ENCODE data around the gene ABI3. TPM values are rescaled to one million over a fixed set of nuclear protein-coding genes. Genes with fewer than 3 reads are reported as not detected.

ABI3 gene
- total RNA-seq, 1 experiment from 2014 or later = 20.2 TPM

GRCh38 chr17:49224198-49224996 lies 13.9 kb downstream of the ABI3 start:
- Histone ChIP-seq H3K9me2 (replicated peaks; ENCODE audit: insufficient read depth, low read length) (no peaks in the 10 kb centered on the region), H2AFZ (ENCODE audit: low read length) (no peak overlapping the region), H3K9me3 (ENCODE audit: low read length) (no peaks in the 10 kb centered on the region), H4K20me1 (ENCODE audit: insufficient read depth, low read depth, low read length) (peaks cover 4% of the 10 kb centered on the region; the same call in 1 of the 2 replicates), H3K36me3 (ENCODE audit: insufficient read depth, low read length) (peaks cover 10% of the 10 kb centered on the region), H3K79me2 (ENCODE audit: low read length) (no peaks in the 10 kb centered on the region), H3K4me3 (ENCODE audit: low read length) (no peak overlapping the region), H3K4me2 (ENCODE audit: low read depth, low read length, poor library complexity, severe bottlenecking) (no peak overlapping the region), H3K27ac (ENCODE audit: low read length) (no peak overlapping the region), H3K9ac (ENCODE audit: low read length) (no peak overlapping the region), H3K4me1 (ENCODE audit: low read length) (peaks cover 10% of the 10 kb centered on the region), H3K27me3 (ENCODE audit: low read length) (no peaks in the 10 kb centered on the region)
- DNase-seq = peak; percentile 55

- Histone ChIP-seq H3K4me3 (ENCODE audit: low read length) (no peak overlapping the region), H4K20me1 (ENCODE audit: insufficient read depth, low read depth, low read length) (peaks cover 4% of the 10 kb centered on the region; the same call in 1 of the 2 replicates), H3K36me3 (ENCODE audit: insufficient read depth, low read length) (peaks cover 7% of the 10 kb centered on the region), H3K4me1 (ENCODE audit: low read length) (peaks cover 12% of the 10 kb centered on the region), H3K27me3 (ENCODE audit: low read length) (no peaks in the 10 kb centered on the region), H3K4me2 (ENCODE audit: low read depth, low read length, poor library complexity, severe bottlenecking) (no peak overlapping the region), H2AFZ (ENCODE audit: low read length) (no peak overlapping the region), H3K27ac (ENCODE audit: low read length) (no peak overlapping the region), H3K79me2 (ENCODE audit: low read length) (no peaks in the 10 kb centered on the region), H3K9me2 (replicated peaks; ENCODE audit: insufficient read depth, low read length) (no peaks in the 10 kb centered on the region), H3K9me3 (ENCODE audit: low read length) (no peaks in the 10 kb centered on the region), H3K9ac (ENCODE audit: low read length) (no peak overlapping the region)
- peak; percentile 40 for DNase-seq
Measured at GRCh38 chr17:49224997-49225337, 14.5 kb downstream of the ABI3 start.

- no peak for DNase-seq
- Histone ChIP-seq H2AFZ (ENCODE audit: low read length) (no peak overlapping the region), H3K4me2 (ENCODE audit: low read depth, low read length, poor library complexity, severe bottlenecking) (no peak overlapping the region), H3K4me1 (ENCODE audit: low read length) (peaks cover 17% of the 10 kb centered on the region), H3K27me3 (ENCODE audit: low read length) (no peaks in the 10 kb centered on the region), H3K79me2 (ENCODE audit: low read length) (no peaks in the 10 kb centered on the region), H3K27ac (ENCODE audit: low read length) (no peak overlapping the region), H3K9me3 (ENCODE audit: low read length) (no peaks in the 10 kb centered on the region), H3K9me2 (replicated peaks; ENCODE audit: insufficient read depth, low read length) (no peaks in the 10 kb centered on the region), H3K36me3 (ENCODE audit: insufficient read depth, low read length) (0 out of 2 replicates have a peak, but pooled peaks cover 3% of the 10 kb centered on the region), H4K20me1 (ENCODE audit: insufficient read depth, low read depth, low read length) (peaks cover 4% of the 10 kb centered on the region; the same call in 1 of the 2 replicates), H3K4me3 (ENCODE audit: low read length) (no peak overlapping the region), H3K9ac (ENCODE audit: low read length) (no peak overlapping the region)
Measured at GRCh38 chr17:49225554-49226236, 15.2 kb downstream of the ABI3 start.

DNA sequence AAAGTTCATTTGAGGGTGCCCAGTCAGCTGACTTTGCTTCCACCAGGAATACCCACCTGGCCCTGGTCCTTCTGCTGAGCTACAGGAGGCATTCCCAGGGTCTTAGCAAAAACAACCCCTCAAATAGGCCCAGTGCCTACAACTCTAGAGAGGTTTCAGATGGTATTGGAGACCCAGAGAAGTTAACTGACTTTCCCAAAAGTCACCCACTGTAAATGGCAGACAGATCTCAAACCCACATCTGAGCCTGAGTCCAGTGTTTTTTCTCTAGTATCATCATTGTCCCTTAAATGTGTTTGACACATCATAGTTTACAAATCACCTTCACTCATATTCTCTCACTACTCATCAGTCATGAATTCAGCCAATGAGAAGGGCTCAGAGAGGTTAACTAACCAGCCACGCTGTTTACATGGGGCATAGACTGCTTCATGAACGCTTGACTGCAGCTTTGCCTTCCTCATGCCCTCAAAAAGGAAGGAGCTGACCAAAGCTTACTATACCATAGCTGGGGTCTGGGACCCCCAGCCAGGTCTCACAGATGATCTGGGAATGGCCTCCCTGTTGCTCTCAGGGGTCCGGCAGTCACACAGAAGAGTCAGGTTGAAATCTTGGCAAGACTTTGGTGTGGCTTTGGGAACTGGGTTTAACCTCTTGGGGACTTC lies 16.4 kb downstream of the ABI3 start:
- DNase-seq = peak; percentile 49
- Histone ChIP-seq H3K9ac (ENCODE audit: low read length) (no peak overlapping the region), H3K4me3 (ENCODE audit: low read length) (no peak overlapping the region), H3K4me1 (ENCODE audit: low read length) (peaks cover 26% of the 10 kb centered on the region), H2AFZ (ENCODE audit: low read length) (no peak overlapping the region), H3K27ac (ENCODE audit: low read length) (no peak overlapping the region), H3K9me2 (replicated peaks; ENCODE audit: insufficient read depth, low read length) (no peaks in the 10 kb centered on the region), H4K20me1 (ENCODE audit: insufficient read depth, low read depth, low read length) (peaks cover 4% of the 10 kb centered on the region; the same call in 1 of the 2 replicates), H3K36me3 (ENCODE audit: insufficient read depth, low read length) (0 out of 2 replicates have a peak, but pooled peaks cover 3% of the 10 kb centered on the region), H3K79me2 (ENCODE audit: low read length) (no peaks in the 10 kb centered on the region), H3K27me3 (ENCODE audit: low read length) (no peaks in the 10 kb centered on the region), H3K9me3 (ENCODE audit: low read length) (no peaks in the 10 kb centered on the region), H3K4me2 (ENCODE audit: low read depth, low read length, poor library complexity, severe bottlenecking) (no peak overlapping the region)

DNA sequence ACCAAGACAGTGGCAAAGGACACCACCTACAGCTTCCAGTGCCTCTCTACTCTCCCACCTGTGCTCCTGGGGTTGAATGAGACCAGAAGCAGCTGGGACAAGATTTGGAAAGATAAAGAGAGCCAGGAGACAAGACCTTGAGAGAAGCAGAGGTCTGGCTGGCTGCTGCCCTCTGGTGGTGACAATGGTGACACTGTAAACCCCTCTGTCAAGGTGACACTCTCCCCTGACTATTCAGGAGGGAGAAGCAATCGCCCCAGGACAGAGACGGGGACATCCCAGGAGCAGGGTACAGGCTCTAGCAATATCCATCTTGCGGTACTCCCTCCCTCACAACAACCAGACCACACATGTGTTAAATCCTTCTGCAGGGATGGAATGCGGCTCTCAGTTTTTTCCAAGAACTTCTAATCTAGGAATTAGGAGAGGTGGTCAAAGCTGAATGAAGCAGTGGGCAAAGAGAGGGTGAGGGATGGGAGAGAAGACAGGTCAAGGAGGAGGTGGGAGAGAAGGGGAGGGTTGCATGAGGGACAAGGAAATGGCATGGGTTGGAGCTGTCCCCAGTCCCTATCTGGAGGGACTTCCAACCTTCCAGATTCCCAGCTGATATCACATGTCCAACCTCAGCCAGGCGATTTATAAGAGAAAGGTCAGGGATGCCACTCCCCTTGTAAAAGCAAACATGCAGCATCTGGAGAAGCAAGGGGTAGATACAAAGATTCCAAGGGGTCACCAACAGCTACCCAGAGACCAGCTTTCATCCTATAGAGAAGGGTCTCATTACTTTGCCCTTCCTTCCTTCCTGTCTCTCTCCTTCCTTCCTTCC lies 17.1 kb downstream of the ABI3 start:
- Histone ChIP-seq H3K9me2 (replicated peaks; ENCODE audit: insufficient read depth, low read length) (no peaks in the 10 kb centered on the region), H3K79me2 (ENCODE audit: low read length) (no peaks in the 10 kb centered on the region), H3K4me3 (ENCODE audit: low read length) (no peak overlapping the region), H3K9ac (ENCODE audit: low read length) (no peak overlapping the region), H3K27me3 (ENCODE audit: low read length) (no peaks in the 10 kb centered on the region), H2AFZ (ENCODE audit: low read length) (no peak overlapping the region), H3K27ac (ENCODE audit: low read length) (no peak overlapping the region), H4K20me1 (ENCODE audit: insufficient read depth, low read depth, low read length) (peaks cover 4% of the 10 kb centered on the region; the same call in 1 of the 2 replicates), H3K9me3 (ENCODE audit: low read length) (no peaks in the 10 kb centered on the region), H3K4me2 (ENCODE audit: low read depth, low read length, poor library complexity, severe bottlenecking) (no peak overlapping the region), H3K4me1 (ENCODE audit: low read length) (peaks cover 25% of the 10 kb centered on the region), H3K36me3 (ENCODE audit: insufficient read depth, low read length) (0 out of 2 replicates have a peak, but pooled peaks cover under 1% of the 10 kb centered on the region)
- DNase-seq = peak; percentile 91

DNA sequence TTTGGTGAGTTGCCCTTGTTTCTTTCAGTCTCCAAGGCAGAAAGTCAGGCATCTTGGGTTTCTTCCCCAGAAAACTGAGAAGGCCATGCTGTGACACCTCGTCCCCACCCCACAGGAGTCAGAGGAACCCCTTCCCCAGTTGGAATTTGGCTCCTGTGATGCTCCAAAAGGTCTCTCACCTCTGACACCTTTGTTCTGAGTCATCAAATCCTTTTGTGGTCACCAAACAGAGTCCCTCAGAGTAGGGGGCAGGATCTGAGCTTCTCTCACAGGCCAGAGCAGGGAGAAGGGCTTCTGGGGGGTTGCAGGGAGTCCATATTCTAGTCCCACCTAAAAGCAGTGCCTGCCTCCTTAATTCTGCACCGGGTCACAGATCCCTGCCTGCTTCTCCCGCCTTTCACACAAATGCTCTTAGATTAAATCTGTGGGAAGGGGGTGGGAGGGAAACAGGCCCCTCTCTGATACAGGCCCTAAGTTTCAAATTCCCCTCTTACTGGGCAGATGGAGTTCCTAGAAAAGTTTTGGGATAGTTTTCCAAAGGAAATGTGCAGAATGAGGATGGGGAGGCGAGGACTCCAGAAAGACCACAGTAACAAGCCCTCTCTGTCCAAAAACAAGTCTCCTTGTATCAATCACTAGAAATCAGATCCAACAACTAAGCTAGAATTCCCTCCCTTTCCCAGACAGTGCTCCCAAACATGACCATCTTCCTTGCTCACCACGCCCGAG lies 18.7 kb downstream of the ABI3 start:
- no peaks in the 10 kb centered on the region for H3K9me3 ChIP-seq (ENCODE audit: low read length)
- peaks cover 15% of the 10 kb centered on the region for H3K4me1 ChIP-seq (ENCODE audit: low read length)
- peak; percentile 38 for DNase-seq
- no peaks in the 10 kb centered on the region for H3K9me2 ChIP-seq (replicated peaks; ENCODE audit: insufficient read depth, low read length)
- H3K27me3 ChIP-seq (ENCODE audit: low read length) = no peaks in the 10 kb centered on the region
- no peak overlapping the region for H3K9ac ChIP-seq (ENCODE audit: low read length)
- H3K4me2 ChIP-seq (ENCODE audit: low read depth, low read length, poor library complexity, severe bottlenecking) = peak overlapping the region; percentile 87
- H4K20me1 ChIP-seq (ENCODE audit: insufficient read depth, low read depth, low read length) = peaks cover 4% of the 10 kb centered on the region; the same call in 1 of the 2 replicates
- no peak overlapping the region for H3K27ac ChIP-seq (ENCODE audit: low read length)
- H3K36me3 ChIP-seq (ENCODE audit: insufficient read depth, low read length) = no peaks in the 10 kb centered on the region
- no peak overlapping the region for H3K4me3 ChIP-seq (ENCODE audit: low read length)
- no peaks in the 10 kb centered on the region for H3K79me2 ChIP-seq (ENCODE audit: low read length)
- no peak overlapping the region for H2AFZ ChIP-seq (ENCODE audit: low read length)

DNA sequence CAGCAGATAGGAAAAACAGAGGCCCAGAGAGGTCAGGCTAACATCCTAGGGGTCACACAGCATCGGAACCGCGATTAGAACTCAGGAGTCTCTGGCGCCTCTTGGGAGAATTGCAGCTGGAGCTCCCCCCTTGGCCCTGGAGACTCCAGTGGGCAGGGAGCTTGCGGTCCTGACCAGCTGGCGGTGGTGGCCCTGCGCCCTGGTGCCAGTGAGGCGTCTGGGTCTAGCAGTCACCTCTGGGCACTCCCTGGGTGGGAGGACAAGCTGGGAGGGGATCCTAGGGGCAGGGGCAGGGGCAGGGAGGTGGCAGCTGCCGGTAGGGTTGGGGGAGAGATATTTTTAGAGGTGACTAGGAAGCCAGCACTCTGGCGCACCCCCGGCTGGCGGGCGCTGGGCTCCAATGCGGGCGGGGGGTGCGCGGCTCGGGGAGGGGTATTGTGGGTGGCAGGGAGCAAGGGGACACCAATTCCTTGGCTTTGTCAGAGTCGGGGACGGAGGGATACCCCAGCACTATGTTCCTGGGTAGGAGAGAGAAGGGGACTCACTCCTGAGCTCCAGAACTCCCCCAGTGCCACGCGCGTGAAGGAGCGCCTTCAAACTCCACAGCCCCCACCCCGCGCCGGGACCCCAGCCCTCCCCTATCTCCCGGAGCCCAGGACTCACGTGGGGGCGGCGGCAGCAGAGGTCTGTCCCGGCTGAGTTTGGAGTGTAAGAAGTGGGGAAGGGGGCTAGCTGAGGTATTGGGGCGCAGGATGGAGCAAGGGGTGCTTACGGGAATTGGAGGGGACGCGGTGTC lies 19.5 kb downstream of the ABI3 start:
- DNase-seq = peak; percentile 41

More for the DNA sequence above, 19.5 kb downstream of the ABI3 start:
- Histone ChIP-seq H3K27me3 (ENCODE audit: low read length) (no peaks in the 10 kb centered on the region), H3K36me3 (ENCODE audit: insufficient read depth, low read length) (no peaks in the 10 kb centered on the region), H3K4me1 (ENCODE audit: low read length) (peaks cover 15% of the 10 kb centered on the region), H2AFZ (ENCODE audit: low read length) (peak overlapping the region; percentile 1; the same call in 1 of the 2 replicates), H3K9ac (ENCODE audit: low read length) (peak overlapping the region; percentile 53), H3K27ac (ENCODE audit: low read length) (no peak overlapping the region), H3K9me2 (replicated peaks; ENCODE audit: insufficient read depth, low read length) (no peaks in the 10 kb centered on the region), H3K4me2 (ENCODE audit: low read depth, low read length, poor library complexity, severe bottlenecking) (peak overlapping the region; percentile 87), H3K9me3 (ENCODE audit: low read length) (no peaks in the 10 kb centered on the region), H3K79me2 (ENCODE audit: low read length) (no peaks in the 10 kb centered on the region), H4K20me1 (ENCODE audit: insufficient read depth, low read depth, low read length) (no peaks in the 10 kb centered on the region; the same call in 1 of the 2 replicates), H3K4me3 (ENCODE audit: low read length) (peak overlapping the region; percentile 62)

Data from Karpas-422 (cell line).